T-helper 1 cell (primary cell): Measurements from ENCODE around the gene NCOA4.
"Not testable (repeated sequence)": the region's sequence is repeated elsewhere in the genome, so short reads cannot be mapped to it uniquely, and the experiment has no call there.

ENCODE experiments used
- DNase-seq, 5 donors: peaks; one replicate each; pipeline ENCODE4 v3.0.0-alpha.2; 2012 to 2020
- total RNA-seq, 4 donors: gene quantifications; one replicate each; lab custom pipeline; 2026; lab: John Stamatoyannopoulos, UW

Gene NCOA4
- 108 to 161 (median 132) reads per million in 4 donors for total RNA-seq

GRCh38 chr10:46030091-46030937, at the start of gene NCOA4:
NCOA4 (minus strand) TSS chr10:46030623; CDS start chr10:46016680, 13,943 bp downstream.
- DNase-seq: peak; percentile 95 to 97 (median 95)

- DNase-seq: no peak
Measured at GRCh38 chr10:46079831-46080585, 49.6 kb upstream of the NCOA4 start.

GRCh38 chr10:46077731-46078413, 47.4 kb upstream of the NCOA4 start:
- no peak for DNase-seq

GRCh38 chr10:46077141-46077554, 46.7 kb upstream of the NCOA4 start:
- DNase-seq: no peak

GRCh38 chr10:46075869-46076268, 45.4 kb upstream of the NCOA4 start:
- DNase-seq: no peak

GRCh38 chr10:46074196-46074946, 43.9 kb upstream of the NCOA4 start:
- DNase-seq: no peak

GRCh38 chr10:46073564-46073963, 43.1 kb upstream of the NCOA4 start:
- no peak for DNase-seq

GRCh38 chr10:46070749-46071148, 40.3 kb upstream of the NCOA4 start:
- no peak for DNase-seq

GRCh38 chr10:46069771-46070463, 39.5 kb upstream of the NCOA4 start:
- no peak for DNase-seq

- no peak for DNase-seq
Measured at GRCh38 chr10:46068905-46069304, 38.5 kb upstream of the NCOA4 start.

GRCh38 chr10:46068117-46068516, 37.7 kb upstream of the NCOA4 start:
- DNase-seq: no peak

GRCh38 chr10:46064269-46064817, 33.9 kb upstream of the NCOA4 start:
- no peak for DNase-seq

- DNase-seq: no peak
Measured at GRCh38 chr10:46062723-46063428, 32.5 kb upstream of the NCOA4 start.

GRCh38 chr10:46060706-46061105, 30.3 kb upstream of the NCOA4 start:
- DNase-seq: no peak

- not testable (repeated sequence) for DNase-seq
Measured at GRCh38 chr10:46057927-46058326, 27.5 kb upstream of the NCOA4 start.

- no peak for DNase-seq
Measured at GRCh38 chr10:46057038-46057437, 26.6 kb upstream of the NCOA4 start.

- no peak for DNase-seq
Measured at GRCh38 chr10:46055771-46056170, 25.3 kb upstream of the NCOA4 start.

- DNase-seq: no peak
Measured at GRCh38 chr10:46053534-46054434, 23.4 kb upstream of the NCOA4 start.

- DNase-seq: no peak
Measured at GRCh38 chr10:46052791-46053375, 22.5 kb upstream of the NCOA4 start.
